Mononuclear cell (primary cell): Measurements from ENCODE around the gene KAZN. TPM values are rescaled to one million over a fixed set of nuclear protein-coding genes. Genes with fewer than 3 reads are reported as not detected.

Experiments used
- H3K27me3 ChIP-seq: 2 replicates; pipeline ENCODE4 v1.6.0; 2011; ENCODE audit warnings: low read length, control low read depth; ENCODE audit not compliant: insufficient read depth
- H3K4me1 ChIP-seq: 2 replicates; pipeline ENCODE4 v1.5.1; 2011; ENCODE audit warnings: mild to moderate bottlenecking, low read length, control low read depth; ENCODE audit not compliant: insufficient read depth
- H3K4me3 ChIP-seq: 2 replicates; pipeline ENCODE4 v1.5.1; 2011; ENCODE audit warnings: mild to moderate bottlenecking, low read length, moderate library complexity
- H3K9me3 ChIP-seq: 2 replicates; pipeline ENCODE4 v1.5.1; 2011; ENCODE audit warnings: low read depth, mild to moderate bottlenecking, control low read depth, low read length
- total RNA-seq: library from RNA; depleted of rRNA; stranded (reverse); fragments of >200 nt; gene quantifications from one replicate; pipeline ENCODE4 v1.2.3, GENCODE V29; 2012

The KAZN gene
- total RNA-seq, 1 donor: 0.31 TPM

DNA sequence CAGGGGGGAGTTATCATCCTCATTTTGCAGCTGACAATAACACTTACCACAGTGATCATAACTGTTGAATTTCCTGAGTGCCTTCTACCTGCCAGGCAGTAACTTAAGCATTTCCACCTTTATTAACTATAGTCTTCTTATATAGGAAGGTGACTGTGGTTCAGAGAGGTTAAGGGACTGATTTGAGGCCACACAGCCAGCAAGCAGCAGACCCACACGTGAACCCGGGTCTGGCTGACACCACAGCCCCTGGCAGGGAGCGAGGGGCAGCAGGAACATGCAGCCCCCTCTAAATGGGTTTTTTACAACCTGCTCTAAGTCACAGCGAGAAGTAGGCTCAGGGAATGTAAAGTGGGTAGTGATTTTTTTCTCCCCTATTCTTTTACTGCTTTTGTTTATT lies 248.2 kb downstream of the KAZN start:
- peaks cover 5% of the 10 kb centered on the region for H3K9me3 ChIP-seq
- H3K4me1 ChIP-seq: no peaks in the 10 kb centered on the region
- H3K27me3 ChIP-seq: no peaks in the 10 kb centered on the region
- H3K4me3 ChIP-seq: no peak overlapping the region

- no peaks in the 10 kb centered on the region for H3K4me1 ChIP-seq
- H3K9me3 ChIP-seq: no peaks in the 10 kb centered on the region
- no peaks in the 10 kb centered on the region for H3K27me3 ChIP-seq
- no peak overlapping the region for H3K4me3 ChIP-seq
These were observed 249.7 kb downstream of the KAZN start for GRCh38 chr1:14848203-14848602.

GRCh38 chr1:14848625-14849024 lies 250.1 kb downstream of the KAZN start:
- no peaks in the 10 kb centered on the region for H3K27me3 ChIP-seq
- no peak overlapping the region for H3K4me3 ChIP-seq
- no peaks in the 10 kb centered on the region for H3K4me1 ChIP-seq
- H3K9me3 ChIP-seq: no peaks in the 10 kb centered on the region

DNA sequence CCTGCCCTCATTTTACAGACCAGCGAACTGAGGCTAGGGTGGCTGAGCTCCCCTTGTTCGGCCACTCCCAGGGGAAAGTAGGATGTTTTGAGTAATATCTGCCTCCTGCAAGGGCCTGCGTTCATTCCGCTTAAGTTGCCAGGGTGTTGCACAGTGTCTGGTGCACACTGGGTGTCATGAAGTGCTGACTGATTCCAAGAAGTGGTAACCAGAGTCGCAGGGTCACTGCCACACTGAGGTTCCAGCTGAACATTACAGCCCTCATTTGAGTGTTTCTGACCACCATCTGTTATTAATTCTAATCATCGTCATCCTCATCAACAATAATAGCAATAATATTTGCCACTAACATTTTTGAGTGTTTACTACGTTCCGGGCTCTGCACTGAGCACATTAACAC lies 250.6 kb downstream of the KAZN start:
- H3K4me3 ChIP-seq: no peak overlapping the region
- no peaks in the 10 kb centered on the region for H3K9me3 ChIP-seq
- no peaks in the 10 kb centered on the region for H3K27me3 ChIP-seq
- no peaks in the 10 kb centered on the region for H3K4me1 ChIP-seq

- H3K9me3 ChIP-seq: no peaks in the 10 kb centered on the region
- no peaks in the 10 kb centered on the region for H3K27me3 ChIP-seq
- H3K4me1 ChIP-seq: no peaks in the 10 kb centered on the region
- no peak overlapping the region for H3K4me3 ChIP-seq
These were observed 252.1 kb downstream of the KAZN start for GRCh38 chr1:14850563-14850962.

GRCh38 chr1:14851760-14852159 lies 253.3 kb downstream of the KAZN start:
- Histone ChIP-seq H3K4me1 (no peaks in the 10 kb centered on the region), H3K27me3 (no peaks in the 10 kb centered on the region), H3K4me3 (no peak overlapping the region), H3K9me3 (no peaks in the 10 kb centered on the region)

GRCh38 chr1:14852291-14852690 lies 253.8 kb downstream of the KAZN start:
- no peak overlapping the region for H3K4me3 ChIP-seq
- no peaks in the 10 kb centered on the region for H3K4me1 ChIP-seq
- H3K27me3 ChIP-seq: no peaks in the 10 kb centered on the region
- H3K9me3 ChIP-seq: no peaks in the 10 kb centered on the region

DNA sequence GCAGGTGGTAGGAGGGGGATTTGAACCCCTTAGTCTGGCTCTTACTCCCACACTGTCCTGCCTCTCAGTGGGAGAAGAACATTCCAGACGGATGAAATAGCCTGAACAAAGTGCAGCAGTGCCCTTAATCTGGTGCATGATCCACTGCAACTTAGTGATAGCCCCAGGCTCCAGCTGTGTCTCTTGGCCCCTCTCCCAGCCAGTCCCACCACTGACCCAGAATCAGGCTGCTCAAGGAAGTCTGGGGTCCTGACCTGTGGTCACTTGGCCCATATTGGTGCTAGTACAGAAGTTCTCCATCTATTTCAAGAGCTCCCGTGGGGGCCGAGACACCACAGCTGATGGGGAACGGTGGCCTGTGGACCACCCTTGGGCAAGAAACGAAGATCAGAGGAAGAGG lies 255.0 kb downstream of the KAZN start:
- no peaks in the 10 kb centered on the region for H3K9me3 ChIP-seq
- no peaks in the 10 kb centered on the region for H3K27me3 ChIP-seq
- H3K4me1 ChIP-seq: no peaks in the 10 kb centered on the region
- no peak overlapping the region for H3K4me3 ChIP-seq

DNA sequence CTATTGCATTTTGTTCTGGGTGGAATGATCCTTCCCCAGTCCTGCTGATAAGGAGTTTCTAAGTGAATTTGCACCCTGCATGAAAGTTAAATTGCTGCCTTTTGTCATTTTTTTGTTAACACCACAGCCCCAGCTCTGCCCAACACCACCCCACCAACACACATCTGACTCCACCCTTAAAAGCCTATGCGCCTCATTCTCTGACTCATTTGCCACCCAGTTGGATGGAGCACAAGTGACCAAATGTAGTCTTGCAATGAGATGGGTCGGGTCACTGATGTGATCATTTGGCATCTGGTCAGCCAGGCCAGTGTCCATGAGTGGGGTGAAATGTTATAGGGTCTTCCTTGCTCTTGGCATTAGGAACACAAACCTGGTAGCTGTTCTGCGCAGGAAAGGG lies 256.8 kb downstream of the KAZN start:
- Histone ChIP-seq H3K27me3 (no peaks in the 10 kb centered on the region), H3K4me1 (no peaks in the 10 kb centered on the region), H3K9me3 (no peaks in the 10 kb centered on the region), H3K4me3 (no peak overlapping the region)

GRCh38 chr1:14855801-14856200 lies 257.3 kb downstream of the KAZN start:
- no peaks in the 10 kb centered on the region for H3K9me3 ChIP-seq
- no peaks in the 10 kb centered on the region for H3K4me1 ChIP-seq
- H3K4me3 ChIP-seq: no peak overlapping the region
- H3K27me3 ChIP-seq: no peaks in the 10 kb centered on the region

DNA sequence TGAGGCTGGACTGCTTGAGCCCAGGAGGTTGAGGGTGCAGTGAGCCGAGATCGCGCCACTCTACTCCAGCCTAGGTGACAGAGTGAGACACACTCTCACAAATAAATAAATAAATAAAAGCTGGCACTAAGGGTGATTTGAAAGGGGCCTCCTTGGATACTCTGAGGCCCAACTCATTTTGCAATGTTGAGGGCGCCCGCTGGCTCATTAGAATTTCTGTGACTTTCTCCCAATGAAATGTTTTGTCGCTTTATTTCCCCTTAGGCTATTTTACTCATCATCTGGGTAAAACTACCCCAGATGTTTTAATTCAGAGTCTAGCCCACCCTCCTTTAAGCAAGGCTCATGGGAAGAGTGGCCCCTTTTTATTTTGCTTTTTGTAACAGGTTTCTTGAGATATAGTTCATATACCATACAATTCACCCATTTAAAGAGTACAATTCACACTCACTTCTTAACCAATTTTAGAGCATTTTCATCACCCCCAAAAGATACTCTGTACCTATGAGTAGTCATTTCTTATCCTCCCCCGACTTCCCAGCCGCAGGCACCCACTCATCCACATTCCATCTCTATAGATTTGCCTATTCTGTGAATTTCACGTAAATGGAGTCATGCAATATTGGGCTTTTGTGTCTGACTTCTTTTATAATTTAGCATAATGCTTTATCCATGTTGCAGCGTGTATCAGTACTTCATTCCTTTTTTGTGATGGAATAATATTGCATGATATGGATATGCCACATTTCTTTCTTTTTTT lies 259.1 kb downstream of the KAZN start:
- no peaks in the 10 kb centered on the region for H3K4me1 ChIP-seq
- H3K9me3 ChIP-seq: no peaks in the 10 kb centered on the region
- no peaks in the 10 kb centered on the region for H3K27me3 ChIP-seq
- H3K4me3 ChIP-seq: no peak overlapping the region

GRCh38 chr1:14862114-14862771 lies 263.8 kb downstream of the KAZN start:
- Histone ChIP-seq H3K27me3 (no peaks in the 10 kb centered on the region), H3K9me3 (no peaks in the 10 kb centered on the region), H3K4me1 (no peaks in the 10 kb centered on the region), H3K4me3 (no peak overlapping the region)

GRCh38 chr1:14865106-14865505 lies 266.6 kb downstream of the KAZN start:
- Histone ChIP-seq H3K27me3 (no peaks in the 10 kb centered on the region), H3K9me3 (no peaks in the 10 kb centered on the region), H3K4me3 (no peak overlapping the region), H3K4me1 (no peaks in the 10 kb centered on the region)

GRCh38 chr1:14866911-14867612 lies 268.6 kb downstream of the KAZN start:
- no peaks in the 10 kb centered on the region for H3K4me1 ChIP-seq
- H3K27me3 ChIP-seq: no peaks in the 10 kb centered on the region
- no peaks in the 10 kb centered on the region for H3K9me3 ChIP-seq
- no peak overlapping the region for H3K4me3 ChIP-seq

DNA sequence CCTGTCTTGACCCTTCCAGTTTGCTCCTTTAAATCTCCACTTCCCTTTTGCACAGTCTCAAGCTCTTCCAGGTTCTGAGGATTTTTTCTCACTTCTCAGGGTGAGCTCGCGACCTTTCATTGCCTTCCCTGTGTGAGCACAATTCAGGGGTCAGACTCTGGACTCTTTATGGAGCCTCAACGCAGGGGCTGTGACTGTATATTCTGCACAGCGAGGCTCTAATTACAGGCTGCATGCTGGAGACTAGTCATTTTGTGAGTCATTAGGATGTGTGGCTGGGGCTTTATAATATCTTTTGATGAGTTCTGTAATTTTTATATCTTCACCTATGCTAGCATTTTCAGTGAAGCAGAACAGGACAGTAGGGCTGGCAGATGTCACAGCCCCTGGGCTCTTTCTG lies 270.7 kb downstream of the KAZN start:
- Histone ChIP-seq H3K27me3 (no peaks in the 10 kb centered on the region), H3K4me1 (no peaks in the 10 kb centered on the region), H3K4me3 (no peak overlapping the region), H3K9me3 (no peaks in the 10 kb centered on the region)
